GM19193 (cell line): Measurements from ENCODE around the gene TIA1.

Source experiments
- POLR2A ChIP-seq: IDR thresholded peaks from 4 replicates; pipeline ENCODE4 v1.6.1; 2011; ENCODE audit not compliant: insufficient read depth, insufficient read length; ENCODE audit errors: extremely low read depth

TIA1 gene

GRCh38 chr2:70233926-70234325 is 14.5 kb downstream of the TIA1 start:
- TF ChIP-seq POLR2A: no peak

- TF ChIP-seq POLR2A: no peak
These were observed 21.6 kb downstream of the TIA1 start for GRCh38 chr2:70226781-70227180.

DNA sequence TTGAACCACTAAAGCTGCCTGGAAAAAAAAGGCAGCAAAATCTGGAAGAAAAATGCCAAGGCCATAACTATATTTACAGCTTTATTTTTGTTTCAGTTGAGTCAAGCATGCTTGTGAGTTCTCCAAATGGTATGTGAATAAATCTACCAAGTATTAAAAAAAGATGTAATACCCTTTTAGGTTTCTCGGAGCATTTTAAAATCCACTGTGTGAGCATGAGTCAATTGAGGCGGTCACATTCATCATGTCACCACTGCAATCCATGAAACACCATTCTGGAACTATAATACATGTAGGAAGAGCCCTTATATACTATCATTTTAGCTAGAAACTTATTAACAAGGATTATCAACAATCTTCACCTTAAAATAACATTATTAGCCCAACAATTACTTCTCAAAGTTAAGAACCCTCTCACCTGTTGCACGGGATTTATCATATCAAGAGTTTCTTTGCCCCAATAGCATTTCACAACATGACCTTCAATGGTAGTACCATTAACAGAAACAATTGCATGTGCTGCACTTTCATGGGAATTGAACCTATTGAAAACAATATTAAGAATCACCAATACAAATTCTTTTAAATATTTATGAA is 33.4 kb downstream of the TIA1 start:
- no peak for TF ChIP-seq POLR2A

GRCh38 chr2:70214365-70214764 is 34.1 kb downstream of the TIA1 start:
- no peak for TF ChIP-seq POLR2A

DNA sequence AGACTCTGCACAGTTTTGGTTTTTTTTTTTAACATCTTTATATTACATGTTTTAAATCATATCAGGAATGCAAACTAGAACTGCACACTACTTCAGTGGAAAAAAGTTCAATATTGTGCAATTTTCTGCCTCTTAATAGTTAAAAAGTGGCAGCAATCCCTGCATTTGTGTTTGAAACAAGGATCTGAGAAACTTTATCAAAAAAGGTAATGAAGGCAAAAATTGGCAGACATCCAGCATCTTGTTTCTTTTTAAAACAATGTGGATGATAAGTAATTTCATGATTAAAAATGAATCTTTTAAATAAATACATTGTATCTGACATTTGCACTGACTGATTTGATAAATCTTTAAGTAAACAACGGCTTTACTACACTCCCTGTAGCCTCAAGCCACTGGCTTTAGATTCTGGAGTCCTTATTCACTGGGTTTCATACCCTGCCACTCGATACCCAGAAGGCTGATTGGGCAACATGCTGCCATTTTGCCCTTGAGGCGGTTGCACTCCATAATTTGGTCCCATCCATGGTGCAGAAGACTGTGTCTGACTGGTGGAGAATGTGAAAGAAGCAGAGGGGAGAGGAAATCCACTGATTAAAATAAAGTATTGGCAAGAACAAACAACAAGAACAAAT is 36.0 kb downstream of the TIA1 start:
- TF ChIP-seq POLR2A: no peak

DNA sequence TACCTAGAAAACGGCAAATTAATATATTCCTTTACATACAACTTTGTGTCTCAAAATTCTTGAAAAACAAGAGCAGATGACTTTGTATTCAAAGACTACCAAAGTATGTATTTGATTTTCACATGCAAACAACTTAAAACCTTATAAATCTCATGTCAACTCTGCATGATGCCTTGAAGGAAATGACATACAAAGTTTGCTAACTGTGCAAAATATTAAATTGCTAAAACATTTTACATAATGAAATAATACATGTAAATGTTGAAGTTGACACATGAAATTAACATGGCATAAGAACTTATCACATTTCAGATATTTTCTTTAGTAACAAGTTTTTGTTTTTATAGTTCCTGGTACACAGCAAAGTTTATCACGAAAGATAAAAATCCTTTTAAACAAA is 36.8 kb downstream of the TIA1 start:
- no peak for TF ChIP-seq POLR2A

DNA sequence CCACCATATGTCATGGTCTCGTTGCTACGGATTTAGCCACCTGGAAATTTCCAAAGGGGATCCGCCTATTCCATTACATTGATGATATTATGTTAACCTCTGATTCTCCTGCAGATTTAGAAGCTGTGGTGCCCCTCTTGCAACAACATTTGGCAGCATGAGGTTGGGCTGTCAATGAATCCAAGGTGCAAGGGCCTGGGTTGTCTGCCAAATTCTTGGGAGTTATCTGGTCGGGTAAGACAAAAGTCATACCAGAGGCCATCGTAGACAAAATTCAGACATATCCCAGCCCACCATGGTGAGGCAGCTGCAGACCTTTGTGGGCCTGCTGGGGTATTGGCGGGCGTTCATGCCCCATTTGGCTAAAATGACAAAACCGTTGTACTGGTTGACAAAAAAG is 44.0 kb downstream of the TIA1 start:
- no peak for TF ChIP-seq POLR2A

GRCh38 chr2:70203086-70203485 is 45.3 kb downstream of the TIA1 start:
- TF ChIP-seq POLR2A: no peak

DNA sequence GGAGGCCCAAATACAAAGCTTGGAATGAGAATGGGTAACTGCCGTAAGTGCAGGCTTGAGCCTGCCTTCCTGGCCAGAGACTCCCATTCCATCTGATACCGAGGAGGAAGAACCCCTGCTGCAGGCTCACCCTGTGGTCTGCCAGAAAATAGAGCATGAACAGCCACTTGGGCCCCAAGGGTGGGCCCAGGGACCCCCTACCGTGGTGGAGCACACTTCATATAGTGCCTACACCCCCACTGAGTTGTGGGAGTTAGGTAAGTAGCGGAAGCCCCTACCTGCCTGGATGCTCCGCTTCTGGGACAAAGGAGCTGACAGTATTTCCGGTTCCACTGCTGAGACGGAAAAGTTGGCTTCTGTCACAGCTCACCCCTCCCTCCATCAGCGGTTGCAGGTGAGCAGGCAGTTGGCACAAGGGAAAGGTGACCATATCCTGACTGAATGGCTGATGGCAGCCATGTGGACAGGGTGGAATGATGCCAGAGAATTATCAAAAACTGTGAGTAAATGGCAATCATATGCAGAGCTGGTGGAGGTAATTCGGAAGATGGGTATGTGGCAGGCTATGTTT is 46.1 kb downstream of the TIA1 start:
- TF ChIP-seq POLR2A: no peak

DNA sequence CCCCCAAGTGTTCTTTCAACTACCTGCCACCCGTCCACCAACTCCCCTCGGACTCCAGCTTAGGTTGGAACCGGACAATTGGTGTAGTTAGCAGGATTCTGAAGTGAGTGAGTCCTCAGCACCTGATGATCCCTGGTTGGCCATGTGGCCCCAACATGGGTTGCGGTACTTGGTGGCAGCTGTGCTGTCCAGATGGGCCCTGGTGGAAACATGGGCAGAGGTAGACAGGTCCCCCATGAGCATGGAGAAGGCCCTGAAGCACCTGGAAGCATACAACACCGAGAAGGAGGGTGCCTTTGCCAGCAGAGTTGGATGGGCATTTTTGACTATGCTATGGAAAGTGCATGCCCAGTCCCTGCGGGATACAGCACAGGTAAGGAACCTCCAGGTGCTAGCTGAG is 46.6 kb downstream of the TIA1 start:
- TF ChIP-seq POLR2A: no peak

DNA sequence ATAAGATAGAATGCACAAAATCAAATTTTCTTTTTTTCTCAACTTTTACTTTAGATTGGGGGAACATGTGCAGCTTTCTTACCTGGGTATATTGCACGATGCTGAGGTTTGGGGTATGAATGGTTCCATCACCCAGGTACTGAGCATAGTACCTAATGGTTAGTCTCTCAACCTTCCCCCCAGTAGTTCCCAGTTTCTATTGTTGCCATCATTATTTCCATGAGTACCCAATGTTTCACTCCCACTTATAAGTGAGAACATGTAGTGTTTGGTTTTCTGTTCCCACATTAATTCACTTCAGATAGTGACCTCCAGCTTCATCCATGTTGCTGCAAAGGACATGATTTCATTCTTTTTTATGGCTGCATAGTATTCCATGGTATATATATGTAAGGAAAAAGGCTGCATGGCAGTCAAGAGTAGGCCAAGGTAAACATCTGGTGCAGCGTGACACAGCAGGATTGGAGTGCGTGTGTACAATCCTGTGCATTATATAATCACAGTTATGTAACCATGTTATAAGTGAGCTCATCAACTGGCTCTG is 47.1 kb downstream of the TIA1 start:
- TF ChIP-seq POLR2A: no peak

DNA sequence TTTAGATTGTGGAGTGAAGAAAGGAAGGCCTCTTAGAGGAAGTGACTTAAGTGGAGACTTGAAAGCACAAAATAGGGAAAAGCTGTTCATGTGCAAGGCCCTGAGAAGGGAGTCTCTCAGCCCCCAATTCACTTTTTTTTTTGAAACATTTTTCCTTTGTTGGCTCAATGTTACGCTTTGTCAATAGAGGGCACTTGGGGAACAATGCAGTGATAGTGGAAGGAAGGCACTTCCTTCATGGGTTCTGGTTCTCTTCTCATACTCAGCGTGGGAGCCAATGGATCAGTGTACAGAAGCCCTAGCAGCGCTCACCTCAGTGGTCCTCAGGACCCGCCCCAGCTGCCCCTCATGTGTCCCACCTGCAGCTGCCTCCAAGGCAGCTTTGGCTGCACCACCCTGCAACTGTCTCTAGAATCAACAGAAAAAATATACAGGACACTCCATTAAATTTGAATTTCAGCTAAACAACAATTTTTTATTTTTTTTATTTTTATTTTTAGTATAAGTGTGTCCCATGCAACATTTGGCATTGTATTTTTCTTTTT is 49.0 kb downstream of the TIA1 start:
- TF ChIP-seq POLR2A: no peak

DNA sequence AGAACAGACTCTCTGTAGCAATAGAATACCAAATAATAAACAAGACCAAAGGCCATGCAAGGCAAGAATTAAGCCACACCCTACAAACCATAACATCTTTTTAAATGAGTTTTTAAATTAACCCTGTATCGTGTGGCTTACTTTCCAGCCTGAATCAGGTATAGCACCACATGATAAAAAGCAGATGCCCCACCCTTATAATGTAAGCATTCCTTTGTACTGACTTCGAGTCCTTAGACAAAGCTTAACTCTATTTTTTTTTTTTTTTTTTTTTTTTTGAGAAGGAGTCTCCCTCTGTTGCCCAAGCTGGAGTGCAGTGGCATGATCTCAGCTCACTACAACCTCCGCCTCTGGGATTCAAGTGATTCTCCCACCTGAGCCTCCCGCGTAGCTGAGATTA is 55.9 kb downstream of the TIA1 start:
- TF ChIP-seq POLR2A: no peak

GRCh38 chr2:70191244-70191735 is 57.1 kb downstream of the TIA1 start:
- TF ChIP-seq POLR2A: no peak

GRCh38 chr2:70190418-70191243 is 57.8 kb downstream of the TIA1 start, which contains the start of gene C2orf42:
Gene C2orf42, minus strand, starts transcription at chr2:70191019. Its CDS starts 9,034 bp downstream, at chr2:70181985.
- peak; percentile 99 for TF ChIP-seq POLR2A

DNA sequence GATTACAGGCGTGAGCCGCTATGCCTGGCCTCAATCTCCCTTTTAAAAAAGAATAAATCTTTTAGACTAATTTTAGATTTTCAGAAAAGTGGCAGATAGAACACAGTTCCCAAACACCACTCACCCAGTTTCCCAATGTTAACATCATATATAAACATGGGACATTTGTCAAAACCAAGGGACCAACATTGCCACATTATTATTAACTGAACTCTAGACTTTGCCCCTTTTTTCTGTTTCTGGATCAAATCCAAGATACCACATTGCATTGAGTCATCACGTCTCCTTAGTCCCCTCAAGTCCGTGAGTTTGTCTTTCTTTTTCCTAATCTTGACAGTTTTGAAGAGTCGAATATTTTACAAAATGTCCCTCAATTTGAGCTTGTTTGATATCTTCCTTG is 60.0 kb downstream of the TIA1 start:
- no peak for TF ChIP-seq POLR2A

DNA sequence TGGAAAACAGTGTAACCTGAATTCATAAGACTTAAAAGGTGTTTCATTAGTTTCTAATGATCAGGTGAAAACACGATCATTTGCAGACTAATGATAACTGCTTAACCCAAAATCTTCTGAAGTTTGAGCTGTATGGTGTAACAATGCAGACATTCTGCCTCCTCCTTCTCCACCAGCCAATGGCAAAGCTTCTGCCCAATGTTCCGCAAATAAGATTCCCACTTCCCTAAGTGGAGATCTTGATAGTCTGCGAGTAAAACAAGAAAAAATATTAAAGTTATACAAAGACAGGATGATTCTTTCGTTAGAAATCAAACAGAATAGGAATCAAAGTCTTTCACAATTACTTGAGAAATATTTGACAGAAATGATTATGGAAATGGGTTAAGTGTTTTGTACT is 65.7 kb downstream of the TIA1 start:
- no peak for TF ChIP-seq POLR2A
